HG02588 (cell line): ENCODE measurements around the gene PPP1R3A.
"Not testable (repeated sequence)": the region's sequence is repeated elsewhere in the genome, so short reads cannot be mapped to it uniquely, and the experiment has no call there.

Experiments used
- ATAC-seq: cut with Tn5 transposase; IDR thresholded peaks from one replicate; pipeline ENCODE4 v1.9.1; 2021; ENCODE audit warnings: mild to moderate bottlenecking, moderate library complexity; ENCODE audit not compliant: unreplicated experiment

PPP1R3A gene

GRCh38 chr7:113918946-113919345 lies at the start of gene PPP1R3A:
Gene PPP1R3A (minus strand): TSS chr7:113919009. CDS start chr7:113918996, 13 bp downstream.
- ATAC-seq, result no peak

- ATAC-seq, result no peak
These were observed 44.5 kb upstream of the PPP1R3A start for GRCh38 chr7:113963356-113963755.

GRCh38 chr7:113959910-113960309 lies 41.1 kb upstream of the PPP1R3A start:
- ATAC-seq, result no peak

GRCh38 chr7:113955157-113955556 lies 36.3 kb upstream of the PPP1R3A start:
- ATAC-seq, result no peak

GRCh38 chr7:113953553-113953952 lies 34.7 kb upstream of the PPP1R3A start:
- no peak for ATAC-seq

- no peak for ATAC-seq
These were observed 26.5 kb upstream of the PPP1R3A start for GRCh38 chr7:113945018-113945938.

- ATAC-seq, result no peak
These were observed 18.2 kb upstream of the PPP1R3A start for GRCh38 chr7:113936982-113937381.

GRCh38 chr7:113936535-113936934 lies 17.7 kb upstream of the PPP1R3A start:
- no peak for ATAC-seq

- not testable (repeated sequence) for ATAC-seq
These were observed 10.6 kb upstream of the PPP1R3A start for GRCh38 chr7:113929389-113929788.

- no peak for ATAC-seq
These were observed 9.3 kb upstream of the PPP1R3A start for GRCh38 chr7:113928112-113928511.

- no peak for ATAC-seq
These were observed 3.2 kb upstream of the PPP1R3A start for GRCh38 chr7:113922049-113922448.

- no peak for ATAC-seq
These were observed 2.6 kb upstream of the PPP1R3A start for GRCh38 chr7:113921363-113921762.

GRCh38 chr7:113917840-113918239 lies 969 bp downstream of the PPP1R3A start:
- no peak for ATAC-seq

GRCh38 chr7:113915956-113916355 lies 2.9 kb downstream of the PPP1R3A start:
- ATAC-seq, result no peak

- no peak for ATAC-seq
These were observed 5.9 kb downstream of the PPP1R3A start for GRCh38 chr7:113912876-113913275.

- ATAC-seq, result no peak
These were observed 11.2 kb downstream of the PPP1R3A start for GRCh38 chr7:113907617-113908016.

- no peak for ATAC-seq
These were observed 14.3 kb downstream of the PPP1R3A start for GRCh38 chr7:113904521-113904920.

GRCh38 chr7:113892818-113893217 lies 26.0 kb downstream of the PPP1R3A start:
- no peak for ATAC-seq

GRCh38 chr7:113891828-113892227 lies 27.0 kb downstream of the PPP1R3A start:
- no peak for ATAC-seq

- ATAC-seq, result no peak
These were observed 27.8 kb downstream of the PPP1R3A start for GRCh38 chr7:113891031-113891350.

- ATAC-seq, result no peak
These were observed 28.3 kb downstream of the PPP1R3A start for GRCh38 chr7:113890331-113891030.

- no peak for ATAC-seq
These were observed 35.7 kb downstream of the PPP1R3A start for GRCh38 chr7:113883096-113883495.
